ENCODE data around the gene INSYN1. TPM values are rescaled to one million over a fixed set of nuclear protein-coding genes. Genes with fewer than 3 reads are reported as not detected.
"Not testable (repeated sequence)": the region's sequence is repeated elsewhere in the genome, so short reads cannot be mapped to it uniquely, and the experiment has no call there.

Gene INSYN1
- total RNA-seq, 1 experiment from 2014 or later, result not detected

DNA sequence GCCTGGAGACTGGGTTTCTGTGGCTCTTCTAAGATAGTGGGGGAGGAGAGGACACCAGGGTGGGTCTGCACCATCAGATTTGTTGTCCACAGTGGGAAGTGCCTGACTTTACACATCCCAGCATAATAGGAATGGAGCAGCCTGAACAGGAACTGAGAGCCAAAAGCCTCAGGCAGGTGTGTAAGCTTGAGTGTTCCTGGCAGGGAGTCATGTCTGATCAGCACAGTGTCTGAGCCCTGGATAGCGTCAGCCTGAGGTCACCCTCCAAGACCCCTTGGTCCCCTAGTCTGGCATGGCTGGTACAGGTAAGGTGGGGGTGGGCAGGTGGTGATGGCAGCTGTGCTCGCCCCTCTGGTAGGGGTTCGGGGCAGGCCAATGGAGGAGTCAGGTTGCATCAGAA, 20.2 kb downstream of the INSYN1 start:
- H3K27ac Mint-ChIP-seq (ENCODE audit: low read depth, unreplicated experiment), result no peak overlapping the region
- no TSS peak for BruUV-seq (replicated peaks)
- DNase-seq (ENCODE audit: unreplicated experiment), result no peak
- TF ChIP-seq, protein P1, sequence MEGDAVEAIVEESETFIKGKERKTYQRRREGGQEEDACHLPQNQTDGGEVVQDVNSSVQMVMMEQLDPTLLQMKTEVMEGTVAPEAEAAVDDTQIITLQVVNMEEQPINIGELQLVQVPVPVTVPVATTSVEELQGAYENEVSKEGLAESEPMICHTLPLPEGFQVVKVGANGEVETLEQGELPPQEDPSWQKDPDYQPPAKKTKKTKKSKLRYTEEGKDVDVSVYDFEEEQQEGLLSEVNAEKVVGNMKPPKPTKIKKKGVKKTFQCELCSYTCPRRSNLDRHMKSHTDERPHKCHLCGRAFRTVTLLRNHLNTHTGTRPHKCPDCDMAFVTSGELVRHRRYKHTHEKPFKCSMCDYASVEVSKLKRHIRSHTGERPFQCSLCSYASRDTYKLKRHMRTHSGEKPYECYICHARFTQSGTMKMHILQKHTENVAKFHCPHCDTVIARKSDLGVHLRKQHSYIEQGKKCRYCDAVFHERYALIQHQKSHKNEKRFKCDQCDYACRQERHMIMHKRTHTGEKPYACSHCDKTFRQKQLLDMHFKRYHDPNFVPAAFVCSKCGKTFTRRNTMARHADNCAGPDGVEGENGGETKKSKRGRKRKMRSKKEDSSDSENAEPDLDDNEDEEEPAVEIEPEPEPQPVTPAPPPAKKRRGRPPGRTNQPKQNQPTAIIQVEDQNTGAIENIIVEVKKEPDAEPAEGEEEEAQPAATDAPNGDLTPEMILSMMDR (IDR thresholded peaks at IDR 0.05; ENCODE audit: unreplicated experiment), result no peak
- ChIA-PET POLR2A (no interaction called here), CTCF (interaction anchor here (0.6 kb wide), 1 partner anchor 10 kb away, joined by 3 read pairs; no protein-coding TSS in a partner anchor)
- intact Hi-C loops (cut with micrococcal nuclease), result no loop called here
- H3K4me1 Mint-ChIP-seq (ENCODE audit: insufficient read depth, unreplicated experiment), result no peaks in the 10 kb centered on the region
- no peaks in the 10 kb centered on the region for H3K27me3 Mint-ChIP-seq (ENCODE audit: insufficient read depth, unreplicated experiment)
- no peak overlapping the region for H3K4me3 Mint-ChIP-seq (ENCODE audit: unreplicated experiment)
- no peaks in the 10 kb centered on the region for H3K36me3 Mint-ChIP-seq (ENCODE audit: insufficient read depth, unreplicated experiment)
- H3K9me3 Mint-ChIP-seq (ENCODE audit: unreplicated experiment), result no peaks in the 10 kb centered on the region

DNA sequence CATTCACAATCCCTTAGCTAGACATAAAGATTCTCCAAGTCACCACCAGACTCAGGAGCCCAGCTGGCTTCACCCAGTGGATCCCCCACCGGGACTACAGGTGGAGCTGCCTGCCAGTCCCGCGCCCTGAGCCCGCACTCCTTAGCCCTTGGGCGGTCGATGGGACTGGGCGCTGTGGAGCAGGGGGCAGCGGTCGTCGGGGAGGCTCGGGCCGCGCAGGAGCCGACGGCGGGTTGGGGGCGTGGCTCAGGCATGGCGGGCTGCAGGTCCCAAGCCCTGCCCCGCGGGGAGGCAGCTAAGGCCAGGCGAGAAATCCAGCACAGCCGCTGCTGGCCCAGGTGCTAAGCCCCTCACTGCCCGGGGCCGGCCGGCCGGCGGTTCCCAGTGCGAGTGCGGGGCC, 21.1 kb downstream of the INSYN1 start:
- CTCF ChIA-PET; POLR2A ChIA-PET; H3K27ac Mint-ChIP-seq (ENCODE audit: low read depth, unreplicated experiment); H3K4me1 Mint-ChIP-seq (ENCODE audit: insufficient read depth, unreplicated experiment); intact Hi-C loops (cut with micrococcal nuclease); DNase-seq (ENCODE audit: unreplicated experiment); H3K27me3 Mint-ChIP-seq (ENCODE audit: insufficient read depth, unreplicated experiment); H3K4me3 Mint-ChIP-seq (ENCODE audit: unreplicated experiment); H3K9me3 Mint-ChIP-seq (ENCODE audit: unreplicated experiment); H3K36me3 Mint-ChIP-seq (ENCODE audit: insufficient read depth, unreplicated experiment); BruUV-seq (replicated peaks): not testable (repeated sequence)

DNA sequence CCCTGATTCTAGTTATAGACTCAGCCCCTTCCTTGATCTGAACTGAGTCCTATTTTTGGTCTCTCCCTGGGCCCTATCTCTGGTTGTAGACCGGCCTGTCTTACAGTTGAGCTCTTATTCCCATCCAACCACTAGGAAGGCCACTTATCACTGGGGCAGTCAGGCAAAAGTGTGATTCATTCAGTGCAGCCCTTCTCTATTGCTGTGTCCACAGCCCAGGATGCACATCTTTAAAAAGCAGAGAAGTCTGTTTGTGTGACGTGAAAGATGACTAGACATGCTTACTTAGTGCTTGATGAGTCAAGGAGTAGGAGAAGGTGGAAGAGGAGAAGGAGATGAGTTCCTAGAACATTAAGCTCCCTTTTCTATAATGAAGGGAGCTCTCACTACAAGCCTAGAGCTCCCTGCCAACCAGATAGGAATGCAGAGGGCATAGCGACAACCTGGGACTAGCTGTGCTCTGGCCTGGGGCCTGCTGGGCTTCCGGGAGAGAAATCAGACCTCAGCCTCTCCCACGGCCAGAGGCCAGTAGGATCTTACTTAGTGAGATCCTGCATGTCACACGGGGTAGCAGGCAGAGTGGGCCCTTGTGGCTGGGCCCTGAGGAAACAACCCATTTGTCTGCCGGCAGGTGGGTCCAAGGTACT, 25.7 kb downstream of the INSYN1 start:
- peak; percentile 8 for DNase-seq (ENCODE audit: unreplicated experiment)
- no peaks in the 10 kb centered on the region for H3K36me3 Mint-ChIP-seq (ENCODE audit: insufficient read depth, unreplicated experiment)
- no peaks in the 10 kb centered on the region for H3K27me3 Mint-ChIP-seq (ENCODE audit: insufficient read depth, unreplicated experiment)
- no TSS peak for BruUV-seq (replicated peaks)
- intact Hi-C loops (cut with micrococcal nuclease), result no loop called here
- ChIA-PET POLR2A (no interaction called here), CTCF (interaction anchor here (0.8 kb wide), 1 partner anchor 91 kb away, joined by 3 read pairs; no protein-coding TSS in a partner anchor)
- H3K4me1 Mint-ChIP-seq (ENCODE audit: insufficient read depth, unreplicated experiment), result no peaks in the 10 kb centered on the region
- H3K27ac Mint-ChIP-seq (ENCODE audit: low read depth, unreplicated experiment), result no peak overlapping the region
- H3K9me3 Mint-ChIP-seq (ENCODE audit: unreplicated experiment), result no peaks in the 10 kb centered on the region
- H3K4me3 Mint-ChIP-seq (ENCODE audit: unreplicated experiment), result no peak overlapping the region
- TF ChIP-seq, protein P1 (IDR thresholded peaks at IDR 0.05; ENCODE audit: unreplicated experiment), result no peak

DNA sequence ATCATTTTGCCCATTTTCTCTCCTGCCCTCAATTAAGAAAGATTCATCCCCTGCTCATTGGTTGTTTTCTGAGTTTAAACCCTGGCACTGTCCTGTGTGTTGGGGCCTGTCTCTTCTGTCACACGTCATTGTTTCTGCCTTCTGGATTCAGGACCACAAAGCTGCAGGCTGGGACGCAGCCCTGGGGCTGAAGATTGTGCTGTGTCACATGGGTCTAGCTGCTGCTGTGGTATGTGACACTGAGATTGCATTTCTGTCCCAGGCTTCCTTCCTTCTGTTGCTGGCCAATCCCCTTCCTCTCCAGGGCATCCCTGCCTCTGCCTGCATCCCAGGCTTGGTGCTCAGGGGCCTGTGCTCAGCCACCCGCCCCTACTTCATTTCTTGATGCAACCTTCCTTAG, 28.9 kb downstream of the INSYN1 start:
- no peaks in the 10 kb centered on the region for H3K27me3 Mint-ChIP-seq (ENCODE audit: insufficient read depth, unreplicated experiment)

More for the DNA sequence above, 28.9 kb downstream of the INSYN1 start:
- Mint-ChIP-seq H3K4me1 (ENCODE audit: insufficient read depth, unreplicated experiment) (no peaks in the 10 kb centered on the region), H3K36me3 (ENCODE audit: insufficient read depth, unreplicated experiment) (no peaks in the 10 kb centered on the region), H3K27ac (ENCODE audit: low read depth, unreplicated experiment) (no peak overlapping the region), H3K9me3 (ENCODE audit: unreplicated experiment) (no peaks in the 10 kb centered on the region), H3K4me3 (ENCODE audit: unreplicated experiment) (no peak overlapping the region)
- TF ChIP-seq, protein P1 (IDR thresholded peaks at IDR 0.05; ENCODE audit: unreplicated experiment), result no peak
- DNase-seq (ENCODE audit: unreplicated experiment), result no peak
- intact Hi-C loops (cut with micrococcal nuclease), result no loop called here
- POLR2A ChIA-PET, result no interaction called here
- no TSS peak for BruUV-seq (replicated peaks)
- CTCF ChIA-PET, result interaction anchor here (0.6 kb wide), 1 partner anchor 18 kb away, joined by 4 read pairs; no protein-coding TSS in a partner anchor

Data from MCF 10A (cell line).